Activated naive CD8-positive, alpha-beta T cell treated with anti-CD3 and anti-CD28 coated beads for 36 hours (primary cell): Measurements from ENCODE around the gene USP30. TPM values are rescaled to one million over a fixed set of nuclear protein-coding genes. Genes with fewer than 3 reads are reported as not detected.
"Not testable (repeated sequence)": the region's sequence is repeated elsewhere in the genome, so short reads cannot be mapped to it uniquely, and the experiment has no call there.

Experiments
- DNase-seq: peaks from one replicate; pipeline ENCODE4 v3.0.0; 2021
- H3K27ac Mint-ChIP-seq: one replicate; pipeline ENCODE4 v1.8.0; 2022; ENCODE audit warnings: mild to moderate bottlenecking, moderate library complexity, mixed read lengths
- H3K27me3 Mint-ChIP-seq: one replicate; pipeline ENCODE4 v1.8.0; 2022; ENCODE audit warnings: mild to moderate bottlenecking, mixed read lengths
- H3K36me3 Mint-ChIP-seq: one replicate; pipeline ENCODE4 v1.8.0; 2021; ENCODE audit warnings: mild to moderate bottlenecking, mixed read lengths
- H3K4me1 Mint-ChIP-seq: one replicate; pipeline ENCODE4 v1.8.0; 2021; ENCODE audit warnings: mixed read lengths
- H3K4me3 Mint-ChIP-seq: one replicate; pipeline ENCODE4 v1.8.0; 2022; ENCODE audit warnings: mild to moderate bottlenecking, moderate library complexity, mixed read lengths
- H3K9me3 Mint-ChIP-seq: one replicate; pipeline ENCODE4 v1.8.0; 2022; ENCODE audit warnings: mixed read lengths
- total RNA-seq, 2 experiments: library from RNA; stranded (reverse); gene quantifications; one replicate each; pipeline ENCODE4 v1.2.3, GENCODE V29; 2021

USP30 gene
- total RNA-seq, 2 experiments from 2014 or later = 5.5 to 9.3 TPM

DNA sequence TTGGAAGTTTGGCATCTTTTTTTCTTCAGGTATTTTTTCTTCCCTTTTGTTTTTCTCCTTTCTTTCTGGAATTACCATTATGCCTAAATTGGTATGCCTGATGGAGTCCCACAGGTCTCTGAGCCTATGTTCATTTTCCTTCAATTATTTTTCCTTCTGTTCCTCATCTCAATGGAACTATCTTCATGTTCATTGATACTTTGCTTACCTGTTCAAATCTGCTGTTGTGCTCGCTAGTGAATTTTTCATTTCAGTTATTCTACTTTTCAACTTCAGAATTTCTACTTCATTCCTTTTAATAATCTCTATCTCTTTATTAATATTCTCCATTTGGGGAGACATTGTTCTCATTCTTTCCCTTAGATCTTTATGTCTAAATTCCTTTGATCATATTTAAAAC lies 15.4 kb upstream of the USP30 start:
- DNase-seq = no peak
- H3K9me3 Mint-ChIP-seq = peaks cover 9% of the 10 kb centered on the region
- H3K4me3 Mint-ChIP-seq = no peak overlapping the region
- H3K27me3 Mint-ChIP-seq = peaks cover 12% of the 10 kb centered on the region
- no peak overlapping the region for H3K27ac Mint-ChIP-seq
- H3K4me1 Mint-ChIP-seq = no peaks in the 10 kb centered on the region
- H3K36me3 Mint-ChIP-seq = peaks cover 3% of the 10 kb centered on the region

DNA sequence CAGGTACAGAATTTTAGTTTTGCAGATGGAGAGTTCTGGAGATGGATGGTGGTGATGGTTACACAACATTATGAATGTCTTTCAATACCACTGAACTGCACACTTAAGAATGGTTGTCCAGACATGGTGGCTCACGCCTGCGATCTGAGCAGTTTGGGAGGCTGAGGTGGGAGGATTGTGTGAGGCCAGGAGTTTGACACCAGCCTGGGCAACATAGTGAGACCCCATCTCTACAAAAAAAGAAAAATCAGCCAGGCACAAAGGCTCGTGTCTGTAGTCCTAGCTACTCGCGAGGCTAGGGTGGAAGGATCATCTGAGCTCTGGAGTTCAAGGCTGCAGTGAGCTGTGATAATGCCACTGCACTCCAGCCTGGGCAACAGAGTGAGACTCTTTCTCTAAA lies 8.1 kb upstream of the USP30 start:
- Mint-ChIP-seq H3K4me3 (no peak overlapping the region), H3K4me1 (peaks cover 2% of the 10 kb centered on the region), H3K27ac (no peak overlapping the region), H3K27me3 (peaks cover 10% of the 10 kb centered on the region), H3K9me3 (no peaks in the 10 kb centered on the region), H3K36me3 (peaks cover 3% of the 10 kb centered on the region)
- no peak for DNase-seq

DNA sequence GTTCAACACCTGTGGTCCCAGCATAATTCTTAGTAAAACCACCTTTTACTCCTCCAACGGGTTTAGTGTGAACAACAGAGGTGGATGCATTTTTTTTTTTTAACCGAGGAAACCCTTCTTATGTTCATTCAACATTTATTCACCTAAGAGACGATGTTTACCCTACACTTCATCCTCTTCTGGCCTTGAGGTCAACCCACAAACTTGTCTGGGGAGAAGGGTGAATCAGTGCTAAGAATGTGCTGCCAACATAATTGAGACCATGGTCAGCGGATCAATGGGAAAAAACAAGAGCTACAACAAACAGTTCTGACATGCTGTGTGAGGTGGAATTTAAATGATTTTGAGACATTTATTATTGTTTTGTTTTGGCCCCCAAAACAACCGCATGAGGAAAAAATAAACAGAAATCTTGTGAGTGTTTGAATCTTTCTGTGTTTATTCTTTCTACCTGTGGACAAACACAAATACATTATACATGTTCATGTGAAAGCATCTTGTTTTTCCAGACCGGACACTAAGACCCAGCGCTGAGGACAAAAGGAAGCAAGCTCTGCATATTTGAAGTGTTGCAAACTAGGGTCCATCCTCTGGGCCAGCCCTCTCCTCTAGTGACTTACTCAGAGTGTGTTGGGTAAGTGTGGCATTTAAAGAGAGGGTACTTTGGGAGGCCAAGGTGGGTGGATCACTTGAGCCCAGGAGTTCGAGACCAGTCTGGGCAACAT lies 5.1 kb upstream of the USP30 start:
- Mint-ChIP-seq H3K4me3 (no peak overlapping the region), H3K36me3 (peaks cover 3% of the 10 kb centered on the region), H3K27me3 (no peaks in the 10 kb centered on the region), H3K4me1 (peaks cover 2% of the 10 kb centered on the region), H3K27ac (peak overlapping the region; percentile 64), H3K9me3 (no peaks in the 10 kb centered on the region)
- no peak for DNase-seq

DNA sequence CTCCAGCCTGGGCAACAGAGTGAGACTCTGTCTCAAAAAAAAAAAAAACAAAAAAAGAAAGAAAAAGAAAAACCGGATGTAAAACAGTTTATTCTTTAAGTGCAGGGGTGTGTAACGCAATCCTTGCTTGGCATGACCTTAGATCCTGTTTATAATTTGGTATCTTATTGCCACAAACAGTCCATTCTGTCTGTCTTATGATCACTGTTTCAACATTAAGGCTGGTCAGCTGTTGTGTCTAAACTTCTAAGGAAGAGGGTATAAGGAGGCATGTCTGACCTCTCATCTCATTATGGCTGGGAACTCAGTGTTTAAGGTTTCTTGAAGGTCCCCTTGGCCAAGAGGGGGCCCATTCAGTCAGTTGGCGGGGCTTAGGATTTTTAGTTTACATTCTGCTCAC lies 3.7 kb upstream of the USP30 start:
- H3K9me3 Mint-ChIP-seq, H3K27me3 Mint-ChIP-seq: not testable (repeated sequence)

DNA sequence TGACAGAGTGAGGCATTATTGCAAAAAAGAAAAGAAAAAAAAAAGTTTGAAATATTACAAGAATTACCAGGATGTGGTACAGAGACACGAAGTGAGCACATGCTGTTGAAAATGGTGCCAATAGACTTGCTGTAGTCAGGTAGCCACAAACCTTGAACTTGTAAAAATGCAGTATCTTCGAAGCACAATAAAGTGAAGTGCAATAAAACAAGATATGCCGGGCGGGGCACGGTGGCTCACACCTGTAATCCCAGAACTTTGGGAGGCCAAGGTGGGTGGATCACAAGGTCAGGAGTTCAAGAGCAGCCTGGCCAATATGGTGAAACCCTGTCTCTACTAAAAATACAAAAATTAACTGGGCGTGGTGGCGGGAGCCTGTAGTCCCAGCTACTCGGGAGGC lies 2.6 kb upstream of the USP30 start:
- not testable (repeated sequence) for H3K4me3 Mint-ChIP-seq, DNase-seq, H3K9me3 Mint-ChIP-seq, H3K27ac Mint-ChIP-seq, H3K4me1 Mint-ChIP-seq, H3K27me3 Mint-ChIP-seq, H3K36me3 Mint-ChIP-seq

More for the DNA sequence above, 3.7 kb upstream of the USP30 start:
- H3K4me1 Mint-ChIP-seq, H3K36me3 Mint-ChIP-seq, H3K4me3 Mint-ChIP-seq, DNase-seq, H3K27ac Mint-ChIP-seq: not testable (repeated sequence)

DNA sequence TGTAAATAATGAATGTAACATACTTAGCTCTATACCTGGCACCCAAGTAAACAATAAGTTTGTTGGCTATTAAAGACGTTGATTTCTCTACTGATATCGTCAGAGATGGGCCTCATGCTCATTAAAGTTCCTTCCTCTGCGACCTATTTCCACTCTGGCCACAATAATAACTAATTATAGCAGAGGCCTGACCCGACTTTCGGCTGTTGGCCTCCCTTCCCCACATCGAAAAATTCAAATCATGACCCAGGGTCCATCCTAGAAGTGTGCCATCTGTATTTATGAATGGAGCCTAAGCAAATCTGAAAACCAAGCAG lies 321 bp upstream of the USP30 start:
- Mint-ChIP-seq H3K27me3 (no peaks in the 10 kb centered on the region), H3K27ac (peak overlapping the region; percentile 97), H3K4me3 (peak overlapping the region; percentile 91), H3K4me1 (peaks cover 2% of the 10 kb centered on the region), H3K9me3 (no peaks in the 10 kb centered on the region), H3K36me3 (peaks cover 4% of the 10 kb centered on the region)
- no peak for DNase-seq

DNA sequence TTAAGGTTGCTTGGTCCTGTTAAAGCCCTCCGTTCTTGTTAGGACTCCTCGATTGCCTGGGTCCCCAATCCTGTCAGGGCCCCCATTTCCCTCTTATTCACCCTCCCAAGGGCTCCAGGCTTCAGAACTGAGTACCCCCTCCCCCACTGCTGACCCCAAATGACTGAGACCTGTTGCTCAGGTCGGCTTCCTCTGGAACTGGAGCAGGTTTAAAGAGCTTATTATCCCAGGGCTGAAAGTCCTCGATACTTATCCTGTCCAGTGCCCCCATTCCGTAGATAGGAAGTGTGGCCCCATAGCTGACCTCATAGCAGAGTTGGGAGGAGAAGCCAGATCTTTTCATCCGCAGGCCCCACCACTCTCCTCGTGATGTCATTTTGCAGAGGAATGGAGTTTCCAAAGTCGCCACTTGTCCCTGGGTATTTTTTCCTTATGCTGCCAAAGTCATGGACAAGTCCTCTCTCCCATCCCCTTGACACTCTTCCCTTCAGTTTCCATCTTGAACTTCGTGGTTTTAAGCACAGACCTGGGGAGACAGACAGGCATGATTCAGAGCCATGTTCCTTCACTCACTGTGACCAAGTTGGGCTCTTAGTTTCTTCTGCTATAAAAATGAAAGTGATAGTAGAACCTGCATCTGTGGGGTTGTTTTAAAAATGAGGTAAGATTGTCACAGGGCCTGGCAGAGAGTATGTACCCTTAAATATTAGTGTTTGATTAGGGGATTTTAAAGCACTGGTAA lies 1.2 kb downstream of the USP30 start:
- no peaks in the 10 kb centered on the region for H3K4me1 Mint-ChIP-seq
- no peaks in the 10 kb centered on the region for H3K9me3 Mint-ChIP-seq
- peak overlapping the region; percentile 97 for H3K27ac Mint-ChIP-seq
- peak; percentile 38 for DNase-seq
- H3K27me3 Mint-ChIP-seq = no peaks in the 10 kb centered on the region
- H3K4me3 Mint-ChIP-seq = peak overlapping the region; percentile 91
- H3K36me3 Mint-ChIP-seq = peaks cover 4% of the 10 kb centered on the region

DNA sequence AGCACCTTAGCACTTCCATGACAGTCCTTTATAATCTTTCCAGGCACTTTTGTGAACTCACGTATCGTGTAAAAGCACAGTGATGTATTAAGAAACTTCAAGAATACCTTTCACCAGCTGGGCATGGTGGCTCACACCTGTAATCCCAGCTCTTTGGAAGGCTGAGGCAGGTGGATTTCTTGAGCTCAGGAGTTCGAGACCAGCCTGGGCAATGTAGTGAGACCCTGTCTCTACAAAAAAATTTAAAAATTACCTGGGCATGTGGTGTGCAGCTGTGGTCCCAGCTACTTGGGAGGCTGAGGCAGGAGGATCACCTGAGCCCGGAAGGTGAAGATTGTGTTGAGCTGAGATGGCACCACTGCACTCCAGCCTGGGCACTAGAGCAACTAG lies 1.7 kb downstream of the USP30 start:
- H3K9me3 Mint-ChIP-seq, DNase-seq, H3K27me3 Mint-ChIP-seq, H3K4me1 Mint-ChIP-seq, H3K36me3 Mint-ChIP-seq: not testable (repeated sequence)
- Mint-ChIP-seq H3K4me3 (peak overlapping the region; percentile 91), H3K27ac (peak overlapping the region; percentile 97)

DNA sequence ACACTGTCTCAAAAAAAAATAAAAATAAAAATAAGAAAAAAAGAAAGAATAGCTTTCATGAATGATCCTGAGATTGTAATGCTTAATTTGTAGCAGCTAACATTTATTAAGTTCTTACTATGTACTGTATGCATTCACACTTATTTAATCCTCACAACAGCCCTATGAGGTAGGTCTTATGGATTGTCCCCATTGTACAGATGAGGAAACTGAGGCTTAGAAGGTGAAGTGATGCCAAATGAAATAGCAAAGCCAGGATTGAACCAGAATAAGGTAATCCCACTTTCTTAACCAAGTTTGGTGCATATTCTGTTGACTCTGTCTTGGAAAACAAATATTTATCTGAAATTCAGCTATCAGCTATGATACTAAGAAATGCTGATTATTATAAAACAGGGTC lies 2.1 kb downstream of the USP30 start:
- no peak for DNase-seq
- H3K36me3 Mint-ChIP-seq = peaks cover 4% of the 10 kb centered on the region
- H3K4me3 Mint-ChIP-seq = no peak overlapping the region
- H3K27ac Mint-ChIP-seq = peak overlapping the region; percentile 97
- H3K9me3 Mint-ChIP-seq = no peaks in the 10 kb centered on the region
- no peaks in the 10 kb centered on the region for H3K4me1 Mint-ChIP-seq
- no peaks in the 10 kb centered on the region for H3K27me3 Mint-ChIP-seq

DNA sequence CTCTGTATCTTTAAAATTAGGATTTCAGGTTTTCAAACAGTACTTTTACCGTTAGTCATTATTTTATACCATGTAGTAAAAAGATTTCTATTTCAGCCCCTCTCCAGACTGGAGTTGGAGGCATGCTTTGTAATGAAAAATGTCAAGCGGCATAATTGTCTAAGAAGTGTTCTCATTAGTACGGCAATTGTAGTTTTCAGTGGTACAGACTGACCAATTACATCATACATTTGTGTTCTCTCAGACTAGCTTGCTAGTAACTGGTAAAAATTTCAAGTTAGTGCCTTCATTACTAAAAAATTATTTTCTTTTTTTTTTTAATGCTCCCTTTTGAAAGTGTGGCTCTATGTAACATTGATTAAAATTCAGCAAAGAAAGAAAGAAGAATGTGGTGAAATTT lies 4.5 kb downstream of the USP30 start:
- no peak for DNase-seq
- H3K27ac Mint-ChIP-seq = no peak overlapping the region
- H3K27me3 Mint-ChIP-seq = no peaks in the 10 kb centered on the region
- peaks cover 4% of the 10 kb centered on the region for H3K36me3 Mint-ChIP-seq
- H3K9me3 Mint-ChIP-seq = no peaks in the 10 kb centered on the region
- H3K4me1 Mint-ChIP-seq = no peaks in the 10 kb centered on the region
- H3K4me3 Mint-ChIP-seq = no peak overlapping the region

DNA sequence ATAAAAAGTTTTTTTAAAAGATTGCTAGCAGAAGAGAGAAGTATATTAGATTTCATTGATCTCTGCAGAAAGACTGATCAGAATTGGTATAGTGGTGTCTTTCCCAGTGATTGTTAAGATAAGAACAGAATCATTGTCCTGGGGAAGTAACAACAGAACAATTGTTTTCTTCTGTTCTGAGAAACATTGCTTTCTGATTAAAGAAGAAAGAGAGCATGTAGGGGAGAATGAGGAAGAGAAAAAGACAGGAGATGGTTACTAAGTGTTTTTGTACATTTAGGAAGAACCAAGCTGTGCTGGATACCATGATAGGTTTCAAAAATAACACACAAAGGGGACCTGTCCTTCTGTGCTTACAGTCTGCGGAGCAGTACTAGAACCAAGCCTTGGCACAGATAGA lies 5.0 kb downstream of the USP30 start:
- Mint-ChIP-seq H3K27ac (no peak overlapping the region), H3K4me1 (no peaks in the 10 kb centered on the region), H3K4me3 (no peak overlapping the region), H3K27me3 (no peaks in the 10 kb centered on the region), H3K36me3 (no peaks in the 10 kb centered on the region), H3K9me3 (no peaks in the 10 kb centered on the region)
- no peak for DNase-seq

DNA sequence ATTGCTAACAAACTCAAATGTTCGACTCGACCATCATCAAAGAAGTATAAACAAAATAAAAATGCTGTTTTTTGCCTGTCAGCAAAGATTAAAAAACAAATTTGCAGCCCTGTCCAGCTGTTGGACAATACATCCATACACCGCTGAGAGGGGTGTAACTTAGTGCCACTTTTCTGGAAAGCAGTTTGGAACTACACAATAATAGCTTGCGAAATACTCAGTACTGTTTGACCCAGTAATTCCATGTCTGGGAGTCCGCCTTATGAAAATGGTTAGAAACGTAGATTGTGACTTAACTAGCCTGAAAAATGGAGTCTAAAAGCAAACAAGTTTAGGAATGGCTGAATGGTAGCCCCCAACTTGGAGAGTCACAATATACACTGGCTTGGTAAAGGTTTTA lies 6.4 kb downstream of the USP30 start:
- H3K27ac Mint-ChIP-seq = no peak overlapping the region
- H3K4me3 Mint-ChIP-seq = no peak overlapping the region
- H3K36me3 Mint-ChIP-seq = peaks cover 4% of the 10 kb centered on the region
- peaks cover 3% of the 10 kb centered on the region for H3K4me1 Mint-ChIP-seq
- no peaks in the 10 kb centered on the region for H3K9me3 Mint-ChIP-seq
- H3K27me3 Mint-ChIP-seq = no peaks in the 10 kb centered on the region
- no peak for DNase-seq

DNA sequence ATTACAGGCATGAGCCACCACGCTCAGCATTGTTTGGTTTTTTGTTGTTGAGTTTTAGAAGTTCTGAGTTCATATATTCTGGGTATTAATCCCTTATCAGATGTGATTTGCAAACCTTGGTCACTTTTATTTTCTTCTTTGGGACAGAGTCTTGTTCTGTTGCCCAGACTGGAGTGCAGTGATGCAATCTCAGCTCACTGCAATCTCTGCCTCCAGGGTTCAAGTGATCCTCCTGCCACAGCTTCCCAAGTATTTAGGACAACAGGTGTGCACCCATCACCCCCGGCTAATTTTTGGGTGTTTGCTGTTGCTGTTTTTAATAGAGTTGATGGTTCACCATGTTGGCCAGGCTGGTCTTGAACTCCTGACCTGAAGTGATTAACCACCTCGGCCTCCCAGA lies 11.8 kb downstream of the USP30 start:
- Mint-ChIP-seq H3K4me1 (peaks cover 3% of the 10 kb centered on the region), H3K27me3 (no peaks in the 10 kb centered on the region), H3K36me3 (peaks cover 6% of the 10 kb centered on the region), H3K27ac (no peak overlapping the region), H3K9me3 (no peaks in the 10 kb centered on the region), H3K4me3 (no peak overlapping the region)
- DNase-seq = no peak

DNA sequence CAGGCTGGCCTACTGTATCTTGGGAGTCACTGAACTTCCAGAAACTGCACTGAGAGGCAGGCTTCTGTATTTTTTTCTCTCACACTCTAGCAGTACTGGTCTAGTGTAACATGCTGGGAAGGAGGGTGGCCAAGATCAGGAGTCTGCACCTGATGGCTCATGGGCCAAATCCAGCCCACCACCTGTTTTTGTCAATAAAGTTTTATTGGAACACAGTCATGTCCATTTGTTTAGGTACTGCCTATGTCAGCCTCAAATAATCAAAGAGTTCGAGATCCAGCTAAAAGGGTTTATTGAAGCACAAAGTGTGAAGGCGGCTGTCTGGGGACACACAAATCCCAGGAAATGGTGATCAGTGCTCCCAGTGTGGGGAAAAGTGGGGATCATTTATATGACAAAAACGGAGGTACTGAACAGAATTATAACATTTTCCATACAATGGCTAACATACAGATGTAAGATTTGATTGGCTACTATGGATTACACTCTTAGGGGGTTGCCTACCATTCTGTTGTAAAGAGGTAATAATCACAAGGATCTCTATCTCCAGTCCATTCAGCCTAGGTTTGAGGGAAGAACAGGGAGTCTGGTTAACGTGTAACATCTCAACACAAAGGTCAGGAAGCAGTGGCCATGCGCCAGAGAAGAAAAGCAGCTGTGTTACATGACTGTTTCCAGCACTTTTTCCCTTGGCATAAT lies 12.9 kb downstream of the USP30 start:
- Mint-ChIP-seq H3K4me3 (no peak overlapping the region), H3K36me3 (peaks cover 6% of the 10 kb centered on the region), H3K4me1 (peaks cover 3% of the 10 kb centered on the region), H3K27me3 (no peaks in the 10 kb centered on the region), H3K27ac (no peak overlapping the region), H3K9me3 (no peaks in the 10 kb centered on the region)
- no peak for DNase-seq

DNA sequence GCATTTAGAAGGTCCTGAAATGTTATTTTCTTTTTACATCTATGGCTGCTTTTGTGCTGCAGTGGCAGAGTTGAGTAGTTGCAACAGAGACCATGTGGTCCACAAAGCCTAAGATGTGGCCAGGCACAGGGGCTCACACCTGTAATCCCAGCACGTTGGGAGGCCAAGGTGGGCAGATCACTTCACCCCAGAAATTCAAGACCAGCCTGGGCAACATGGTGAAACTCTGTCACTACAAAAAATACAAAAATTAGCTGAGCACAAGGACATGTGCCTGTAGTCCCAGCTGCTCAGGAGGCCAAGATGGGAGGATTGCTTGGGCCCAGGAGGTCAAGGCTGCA lies 13.4 kb downstream of the USP30 start:
- DNase-seq = no peak
- H3K9me3 Mint-ChIP-seq = no peaks in the 10 kb centered on the region
- H3K4me3 Mint-ChIP-seq = no peak overlapping the region
- no peak overlapping the region for H3K27ac Mint-ChIP-seq
- H3K27me3 Mint-ChIP-seq = no peaks in the 10 kb centered on the region
- H3K4me1 Mint-ChIP-seq = peaks cover 3% of the 10 kb centered on the region
- peaks cover 6% of the 10 kb centered on the region for H3K36me3 Mint-ChIP-seq
